HG03469 (cell line): ENCODE data around the gene DDX5.

Experiments
- ATAC-seq: cut with Tn5 transposase; IDR thresholded peaks from one replicate; pipeline ENCODE4 v1.9.1; 2021; ENCODE audit warnings: mild to moderate bottlenecking, moderate library complexity, moderate number of reproducible peaks; ENCODE audit not compliant: unreplicated experiment

Gene DDX5

GRCh38 chr17:64506201-64506575 lies at the start of gene DDX5:
Gene DDX5, minus strand, starts transcription at chr17:64506289. Its CDS starts 170 bp downstream, at chr17:64506119.
- ATAC-seq: peak; percentile 30

DNA sequence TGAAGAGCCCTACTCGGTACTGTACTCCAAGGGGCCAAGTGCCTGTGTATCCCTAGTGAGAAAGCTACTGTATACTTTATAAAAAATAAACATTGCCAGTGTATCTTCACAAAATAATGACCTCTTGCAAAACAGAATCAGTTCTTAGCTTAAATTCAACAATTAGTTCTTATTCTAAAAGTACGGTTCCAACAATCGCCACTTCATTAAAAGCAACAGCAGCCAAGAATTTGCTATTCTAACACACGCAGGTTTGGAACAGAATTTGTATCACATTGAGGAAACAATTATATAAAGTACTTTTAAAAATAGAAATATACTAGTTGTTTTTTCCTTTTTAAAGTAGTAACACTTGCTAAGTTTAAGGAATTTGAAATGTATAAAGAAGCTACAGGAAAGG lies 49.2 kb upstream of the DDX5 start:
- ATAC-seq: no peak

DNA sequence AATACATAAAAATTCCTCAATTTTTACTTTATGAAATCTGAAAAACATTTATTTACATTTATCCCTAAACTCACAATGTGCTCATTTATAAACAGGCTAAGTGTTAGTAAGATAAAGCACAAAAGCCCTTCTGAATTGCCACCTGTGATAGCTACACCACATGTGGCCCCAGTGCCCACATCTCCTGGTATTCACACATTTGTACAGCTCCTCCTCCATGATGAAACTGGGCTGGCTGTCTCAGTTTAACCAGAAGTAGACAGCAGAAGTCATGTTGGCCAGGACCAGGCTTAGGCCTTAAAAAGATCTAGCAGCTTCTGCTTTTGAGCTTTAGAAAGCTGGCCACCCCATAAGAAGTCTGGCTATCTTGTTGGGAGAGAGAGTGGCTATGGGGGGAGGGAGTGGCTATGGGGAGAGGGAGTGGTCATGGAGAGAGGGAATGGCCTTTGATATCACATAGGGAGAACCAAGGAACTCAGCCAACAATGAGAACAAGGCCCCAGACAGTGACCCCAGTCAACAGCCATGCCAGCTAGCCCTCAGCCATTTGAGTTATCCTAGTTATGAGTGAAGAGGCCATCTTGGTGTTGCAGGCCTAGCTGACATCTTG lies 48.0 kb upstream of the DDX5 start:
- ATAC-seq: no peak

DNA sequence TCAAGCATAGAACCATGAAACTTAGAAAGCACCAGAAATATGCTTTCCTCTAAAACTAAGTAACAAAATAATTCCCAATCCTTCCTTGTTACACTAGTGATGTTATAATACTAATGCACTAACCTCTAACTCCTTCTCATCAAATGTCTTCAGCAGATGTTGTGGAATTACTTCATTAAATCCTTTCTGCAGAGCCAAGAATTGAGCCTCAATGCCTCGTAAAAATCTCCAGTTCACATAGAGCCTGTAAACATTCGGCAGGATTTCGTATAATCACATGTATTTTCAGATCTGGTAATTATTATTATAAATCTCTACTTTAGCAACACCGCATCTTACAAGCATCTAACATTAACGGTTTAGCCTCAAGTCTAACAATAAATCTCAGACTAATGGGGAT lies 45.4 kb upstream of the DDX5 start:
- no peak for ATAC-seq

- no peak for ATAC-seq
These were observed 41.2 kb upstream of the DDX5 start for GRCh38 chr17:64547319-64547718.

GRCh38 chr17:64546716-64547115 lies 40.6 kb upstream of the DDX5 start:
- no peak for ATAC-seq

- no peak for ATAC-seq
These were observed 38.7 kb upstream of the DDX5 start for GRCh38 chr17:64544742-64545141.

DNA sequence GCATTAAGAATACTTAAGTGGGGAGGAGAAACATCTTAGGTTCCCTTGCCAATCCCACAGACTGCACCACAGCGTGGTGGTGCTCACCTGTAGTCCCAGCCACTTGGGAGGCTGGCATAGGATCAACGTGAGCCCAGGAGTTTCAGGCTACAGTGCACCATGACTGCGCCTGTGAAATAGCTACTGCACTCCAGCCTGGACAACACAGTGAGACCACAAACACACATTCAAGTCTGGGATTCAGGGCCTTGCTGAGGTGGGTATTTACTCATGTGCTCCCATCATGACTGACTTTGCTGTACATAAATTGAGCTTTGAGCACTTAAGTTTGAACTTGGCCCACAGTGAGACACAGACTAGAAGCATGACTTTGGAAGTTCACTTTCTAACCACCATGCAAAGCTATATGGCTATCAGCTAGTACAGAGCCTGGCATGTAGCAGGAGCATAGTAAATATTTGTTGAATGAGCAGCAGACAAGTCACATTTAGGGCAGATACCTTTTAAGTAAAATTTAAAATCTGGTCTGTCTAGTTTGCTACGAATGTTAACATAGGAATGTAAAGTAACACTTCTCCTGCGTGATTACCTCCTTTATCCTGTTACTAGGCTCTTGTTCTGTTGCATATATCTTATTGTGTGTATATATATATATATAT lies 34.2 kb upstream of the DDX5 start:
- no peak for ATAC-seq

- ATAC-seq: no peak
These were observed 32.5 kb upstream of the DDX5 start for GRCh38 chr17:64538508-64539130.

DNA sequence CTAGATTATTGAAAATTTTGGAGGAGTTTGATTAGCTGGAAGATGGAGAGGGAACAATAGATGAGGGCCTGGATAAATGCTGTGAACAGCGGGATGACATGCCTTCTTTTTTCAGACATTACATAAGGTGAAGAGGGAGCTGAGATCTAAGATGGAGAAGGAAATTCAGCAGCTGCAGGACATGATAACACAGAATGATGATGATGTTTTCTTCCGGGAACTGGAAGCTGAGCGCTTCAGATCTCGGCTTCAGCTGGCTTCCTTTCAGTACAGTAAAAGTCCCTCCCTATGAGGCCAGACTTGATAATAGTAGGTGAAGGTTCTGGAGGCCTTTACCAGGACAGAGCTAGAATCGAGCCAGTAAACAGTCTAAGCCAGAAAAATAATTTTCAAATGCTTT lies 31.4 kb upstream of the DDX5 start:
- no peak for ATAC-seq

DNA sequence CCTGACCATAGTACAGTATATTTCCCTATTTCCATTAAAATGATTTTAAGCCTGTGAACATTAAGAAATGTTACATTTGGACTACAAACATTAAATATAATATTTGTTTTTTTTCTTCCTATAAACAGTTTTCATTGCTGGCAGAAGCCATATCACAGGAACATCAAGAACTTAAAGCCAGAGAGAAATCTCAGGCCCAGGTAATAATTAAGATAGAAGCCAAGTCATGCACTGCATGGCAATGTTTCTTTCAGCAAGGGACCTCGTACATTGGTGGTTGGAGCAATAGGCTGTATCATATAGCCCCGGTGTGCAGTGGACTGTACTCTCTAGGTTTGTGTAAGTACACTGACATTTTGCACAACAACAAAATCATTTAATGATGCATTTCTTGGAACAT lies 30.8 kb upstream of the DDX5 start:
- ATAC-seq: no peak

- ATAC-seq: no peak
These were observed 29.3 kb upstream of the DDX5 start for GRCh38 chr17:64535357-64535756.

DNA sequence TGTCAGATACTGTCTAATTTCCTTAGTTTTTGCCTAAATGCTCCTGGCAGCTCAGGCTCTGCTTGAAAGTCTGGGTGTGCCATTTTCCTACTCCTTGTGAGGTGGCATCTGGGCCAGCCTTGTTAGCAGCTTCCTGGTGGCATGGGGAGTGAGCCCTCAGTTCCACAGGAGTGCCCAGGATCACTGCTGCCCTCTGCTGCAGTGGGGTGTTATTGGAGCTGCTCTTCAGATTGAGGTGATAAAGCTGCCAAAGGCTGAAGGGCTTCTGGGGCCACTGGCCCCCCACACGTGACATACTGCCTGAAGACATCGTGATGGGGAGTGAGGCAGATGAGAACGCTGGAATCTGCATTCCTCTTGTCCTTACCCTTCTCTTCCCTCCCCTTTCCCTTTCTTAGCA lies 28.1 kb upstream of the DDX5 start:
- no peak for ATAC-seq

GRCh38 chr17:64533784-64534183 lies 27.7 kb upstream of the DDX5 start:
- no peak for ATAC-seq

- ATAC-seq: no peak
These were observed 26.3 kb upstream of the DDX5 start for GRCh38 chr17:64532409-64532808.

DNA sequence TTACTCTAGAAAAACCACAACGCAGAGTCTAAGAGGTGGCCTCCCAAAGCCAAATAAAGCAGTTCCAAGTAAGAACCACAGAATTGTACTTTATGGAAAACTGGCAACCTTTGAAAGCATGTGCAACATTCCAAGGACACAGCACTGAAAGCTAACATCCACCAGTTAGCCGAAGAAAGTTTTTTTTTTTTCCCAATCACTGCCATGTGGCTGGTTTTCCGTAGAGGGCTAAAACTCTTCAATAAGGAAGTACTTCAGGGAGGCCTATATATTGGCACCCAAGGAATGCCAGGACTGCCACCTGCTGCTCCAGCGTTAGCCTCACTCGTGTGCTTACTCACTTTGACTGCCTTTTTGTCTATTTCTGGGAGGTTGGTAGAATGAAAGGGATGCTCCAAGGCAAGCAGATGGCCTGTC lies 25.9 kb upstream of the DDX5 start:
- ATAC-seq: no peak

DNA sequence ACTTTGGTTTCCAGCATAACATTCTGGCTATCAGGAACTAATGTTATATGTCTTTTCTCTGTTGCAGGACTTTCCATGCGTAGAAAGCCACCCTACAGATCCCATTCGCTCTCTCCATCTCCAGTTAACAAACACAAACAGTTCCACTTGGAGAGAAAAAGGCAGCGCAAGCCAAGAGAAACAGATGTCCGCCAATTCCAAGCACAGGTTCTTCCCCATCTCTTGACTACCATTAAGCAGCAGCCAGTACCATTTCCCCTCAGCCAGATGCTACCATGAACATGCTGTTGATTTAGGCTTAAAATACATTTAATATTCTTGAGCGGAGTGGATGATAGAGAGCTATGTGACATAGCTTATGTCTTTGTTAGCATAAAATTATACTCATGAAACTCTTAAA lies 23.1 kb upstream of the DDX5 start:
- no peak for ATAC-seq

- ATAC-seq: no peak
These were observed 21.8 kb upstream of the DDX5 start for GRCh38 chr17:64527914-64528313.

GRCh38 chr17:64520359-64520758 lies 14.3 kb upstream of the DDX5 start:
- no peak for ATAC-seq

DNA sequence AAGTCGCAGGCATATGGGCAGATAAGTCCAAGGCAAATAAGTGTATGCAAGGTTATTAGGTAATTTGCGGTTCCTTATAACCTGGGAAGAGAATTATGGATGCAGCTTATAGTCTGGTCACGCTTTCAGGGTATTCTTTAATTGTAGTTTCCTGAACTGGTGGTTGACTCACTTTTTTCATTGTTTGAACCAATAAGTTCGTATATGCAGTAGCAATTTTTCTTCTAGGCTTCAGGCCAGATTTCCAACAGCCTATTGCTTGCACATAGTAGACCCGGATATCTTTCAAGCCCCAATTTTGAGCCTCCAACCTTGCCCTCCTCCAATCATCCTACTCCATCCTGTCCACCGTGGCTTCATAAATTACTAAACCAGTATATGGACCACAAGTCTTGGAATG lies 13.5 kb upstream of the DDX5 start:
- no peak for ATAC-seq

GRCh38 chr17:64515829-64516228 lies 9.7 kb upstream of the DDX5 start:
- ATAC-seq: no peak

DNA sequence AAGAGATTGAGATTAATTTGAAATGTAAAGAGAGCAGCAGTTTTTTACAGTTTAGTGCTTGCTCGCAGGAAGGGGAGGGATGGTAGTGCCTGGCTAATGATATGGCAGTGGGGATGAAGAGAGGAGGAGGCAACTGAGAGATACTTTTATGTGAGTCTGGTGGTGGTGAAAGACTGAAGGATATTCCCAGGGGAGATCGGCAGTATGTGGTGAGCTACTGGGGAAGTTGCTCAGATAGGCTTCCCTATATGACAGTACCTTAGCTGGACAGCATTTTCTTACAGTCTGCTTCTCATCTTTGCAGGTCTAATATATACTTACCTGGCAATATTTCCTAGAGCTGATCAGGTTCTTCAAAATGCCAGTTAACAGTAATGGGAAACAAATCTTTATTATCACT lies 9.3 kb upstream of the DDX5 start:
- ATAC-seq: no peak

DNA sequence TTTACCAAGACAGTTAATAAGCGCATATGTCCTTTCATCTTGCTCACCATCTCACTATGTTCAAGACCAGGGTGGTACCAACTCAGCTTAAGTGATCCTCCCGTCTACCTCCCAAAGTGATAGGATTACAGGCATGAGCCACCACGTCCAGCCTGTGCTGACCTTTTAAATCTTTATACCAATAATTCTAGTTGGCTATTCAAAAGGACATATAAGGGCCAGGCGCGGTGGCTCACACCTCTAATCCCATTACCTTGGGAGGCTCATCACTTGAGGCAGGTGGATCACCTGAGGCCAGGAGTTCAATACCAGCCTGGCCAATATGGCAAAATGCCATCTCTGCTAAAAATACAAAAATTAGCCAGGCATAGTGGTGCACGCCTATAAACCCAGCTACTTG lies 3.1 kb upstream of the DDX5 start:
- ATAC-seq: no peak
